Glutamatergic neuron (in vitro differentiated cells): ENCODE measurements around the gene TECRL. TPM values are rescaled to one million over a fixed set of nuclear protein-coding genes. Genes with fewer than 3 reads are reported as not detected.

Source experiments
- DNase-seq: peaks from one replicate; pipeline ENCODE4 v3.0.0; 2022
- H3K27ac Mint-ChIP-seq: one replicate; pipeline ENCODE4 v1.8.0; 2020; ENCODE audit warnings: mild to moderate bottlenecking, mixed read lengths, inconsistent platforms; ENCODE audit not compliant: unreplicated experiment
- H3K27me3 Mint-ChIP-seq: one replicate; pipeline ENCODE4 v1.8.0; 2020; ENCODE audit warnings: mild to moderate bottlenecking, moderate library complexity, mixed read lengths, inconsistent platforms; ENCODE audit not compliant: unreplicated experiment
- H3K36me3 Mint-ChIP-seq: one replicate; pipeline ENCODE4 v1.8.0; 2020; ENCODE audit warnings: mild to moderate bottlenecking, mixed read lengths, inconsistent platforms; ENCODE audit not compliant: unreplicated experiment
- H3K4me1 Mint-ChIP-seq: one replicate; pipeline ENCODE4 v1.8.0; 2020; ENCODE audit warnings: mild to moderate bottlenecking, low read depth, mixed read lengths, inconsistent platforms; ENCODE audit not compliant: unreplicated experiment
- H3K4me3 Mint-ChIP-seq: one replicate; pipeline ENCODE4 v1.8.0; 2020; ENCODE audit warnings: mild to moderate bottlenecking, mixed read lengths, inconsistent platforms; ENCODE audit not compliant: unreplicated experiment
- H3K9me3 Mint-ChIP-seq: one replicate; pipeline ENCODE4 v1.8.0; 2020; ENCODE audit warnings: mild to moderate bottlenecking, moderate library complexity, mixed read lengths, inconsistent platforms; ENCODE audit not compliant: unreplicated experiment
- total RNA-seq: library from RNA; stranded (reverse); fragmentation: NEBNext Ultra II Directional; extraction: Animal tissue kit (Norgen Biotek cat#: 25700); gene quantifications from one replicate; pipeline ENCODE4 v1.2.1, GENCODE V29; 2021; ENCODE audit not compliant: unreplicated experiment
- TF ChIP-seq, protein P1 (sequence below): fragments of 200-600 bp; sonication (generic); IDR thresholded peaks from one replicate; pipeline ENCODE4 v1.5.0; 2021; ENCODE audit not compliant: partially characterized antibody, unreplicated experiment

TECRL gene
- total RNA-seq, 1 donor from 2014 or later = not detected

DNA sequence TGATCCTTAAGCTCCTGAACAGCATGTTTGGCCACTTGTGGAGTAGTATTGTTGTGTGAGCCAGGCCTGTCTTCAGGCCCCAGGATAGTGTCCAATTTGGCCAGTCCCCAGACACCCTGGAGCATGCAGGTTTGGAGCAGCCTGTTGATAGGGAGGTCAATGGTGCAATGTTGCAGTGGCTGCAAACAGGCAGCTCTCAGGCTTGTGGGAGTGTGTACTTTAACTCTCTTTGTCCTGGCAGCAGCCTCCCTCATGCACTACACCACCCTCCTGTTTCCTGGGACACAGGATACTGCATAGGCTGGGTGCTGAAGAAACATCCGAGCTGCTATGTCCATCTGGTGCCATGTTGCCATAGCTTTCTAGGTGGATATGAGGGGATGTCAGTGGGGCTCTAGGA lies 24.0 kb downstream of the TECRL start:
- H3K9me3 Mint-ChIP-seq = no peaks in the 10 kb centered on the region
- H3K36me3 Mint-ChIP-seq = no peaks in the 10 kb centered on the region
- TF ChIP-seq, protein P1, sequence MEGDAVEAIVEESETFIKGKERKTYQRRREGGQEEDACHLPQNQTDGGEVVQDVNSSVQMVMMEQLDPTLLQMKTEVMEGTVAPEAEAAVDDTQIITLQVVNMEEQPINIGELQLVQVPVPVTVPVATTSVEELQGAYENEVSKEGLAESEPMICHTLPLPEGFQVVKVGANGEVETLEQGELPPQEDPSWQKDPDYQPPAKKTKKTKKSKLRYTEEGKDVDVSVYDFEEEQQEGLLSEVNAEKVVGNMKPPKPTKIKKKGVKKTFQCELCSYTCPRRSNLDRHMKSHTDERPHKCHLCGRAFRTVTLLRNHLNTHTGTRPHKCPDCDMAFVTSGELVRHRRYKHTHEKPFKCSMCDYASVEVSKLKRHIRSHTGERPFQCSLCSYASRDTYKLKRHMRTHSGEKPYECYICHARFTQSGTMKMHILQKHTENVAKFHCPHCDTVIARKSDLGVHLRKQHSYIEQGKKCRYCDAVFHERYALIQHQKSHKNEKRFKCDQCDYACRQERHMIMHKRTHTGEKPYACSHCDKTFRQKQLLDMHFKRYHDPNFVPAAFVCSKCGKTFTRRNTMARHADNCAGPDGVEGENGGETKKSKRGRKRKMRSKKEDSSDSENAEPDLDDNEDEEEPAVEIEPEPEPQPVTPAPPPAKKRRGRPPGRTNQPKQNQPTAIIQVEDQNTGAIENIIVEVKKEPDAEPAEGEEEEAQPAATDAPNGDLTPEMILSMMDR = no peak
- H3K27ac Mint-ChIP-seq = no peak overlapping the region
- DNase-seq = no peak
- no peaks in the 10 kb centered on the region for H3K4me1 Mint-ChIP-seq
- H3K4me3 Mint-ChIP-seq = no peak overlapping the region
- no peaks in the 10 kb centered on the region for H3K27me3 Mint-ChIP-seq

DNA sequence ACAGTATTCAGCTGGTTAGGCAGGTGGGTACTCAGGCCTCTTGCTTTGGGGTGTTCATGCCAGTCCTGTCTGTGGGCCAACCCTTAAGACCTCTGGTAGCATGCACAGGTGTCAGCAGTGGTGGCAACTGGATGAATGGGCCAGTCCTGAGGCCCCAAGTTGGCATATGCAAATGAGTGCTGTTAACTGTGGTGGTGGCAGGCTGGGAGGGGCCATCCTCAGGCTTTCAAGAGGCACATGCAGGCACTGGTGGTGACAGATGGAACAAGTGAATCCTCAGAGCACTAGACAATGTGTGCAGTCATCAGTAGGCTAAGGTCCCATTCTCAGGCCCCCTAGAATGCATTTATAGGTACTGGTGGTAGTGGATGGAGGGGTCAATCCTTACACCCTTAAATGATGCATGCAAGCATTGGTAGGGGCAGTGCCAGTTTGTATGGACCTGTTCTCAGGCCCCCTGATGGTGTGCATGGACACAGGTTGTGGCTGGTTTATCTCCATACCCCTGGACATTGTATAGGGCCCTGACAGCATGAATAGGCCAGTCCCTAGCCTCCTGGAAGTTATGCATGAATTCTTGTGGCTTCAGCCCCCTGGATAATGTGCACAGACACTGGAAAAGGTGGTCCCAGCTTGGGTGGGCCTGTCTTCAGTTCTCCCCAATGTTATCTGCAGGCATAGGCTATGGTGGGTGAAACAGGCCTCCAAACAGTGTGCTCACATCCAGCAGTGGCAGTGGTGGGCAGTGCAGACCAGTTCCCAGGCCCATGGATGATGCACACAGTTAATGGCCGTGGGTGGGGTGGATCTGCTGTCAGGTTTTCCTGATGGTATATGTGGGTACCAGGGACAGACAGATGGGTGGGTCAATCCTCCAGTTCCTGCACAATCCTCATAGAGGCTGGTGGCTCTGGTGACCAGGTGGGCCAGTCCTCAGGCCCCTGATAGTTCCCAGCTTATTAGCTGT lies 24.7 kb downstream of the TECRL start:
- no peak overlapping the region for H3K27ac Mint-ChIP-seq

DNA sequence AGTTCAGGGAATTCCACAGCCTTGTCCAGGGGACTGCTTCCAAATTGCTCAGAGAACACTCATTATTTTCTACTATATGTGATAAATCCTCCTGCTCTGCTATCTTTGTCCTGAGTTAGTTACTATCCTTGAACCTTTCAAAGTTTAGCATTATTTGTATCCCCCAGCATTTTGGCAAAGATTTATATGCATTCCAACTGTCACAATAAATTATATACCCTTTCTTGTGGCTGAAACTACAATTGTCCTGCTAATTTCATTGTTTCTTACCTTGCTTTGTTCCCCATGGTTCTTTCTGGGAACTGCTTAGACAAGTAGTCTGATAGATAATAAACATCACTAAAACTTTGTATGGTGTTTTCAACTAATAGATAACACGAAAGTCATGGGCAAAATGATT lies 40.5 kb downstream of the TECRL start:
- Mint-ChIP-seq H3K27ac (no peak overlapping the region), H3K36me3 (no peaks in the 10 kb centered on the region), H3K4me1 (no peaks in the 10 kb centered on the region), H3K27me3 (no peaks in the 10 kb centered on the region), H3K9me3 (no peaks in the 10 kb centered on the region), H3K4me3 (no peak overlapping the region)
- no peak for DNase-seq
- TF ChIP-seq, protein P1 = no peak

More for the DNA sequence above, 24.7 kb downstream of the TECRL start:
- H3K9me3 Mint-ChIP-seq = no peaks in the 10 kb centered on the region
- no peaks in the 10 kb centered on the region for H3K27me3 Mint-ChIP-seq
- TF ChIP-seq, protein P1 = no peak
- H3K36me3 Mint-ChIP-seq = no peaks in the 10 kb centered on the region
- DNase-seq = no peak
- no peaks in the 10 kb centered on the region for H3K4me1 Mint-ChIP-seq
- H3K4me3 Mint-ChIP-seq = no peak overlapping the region

DNA sequence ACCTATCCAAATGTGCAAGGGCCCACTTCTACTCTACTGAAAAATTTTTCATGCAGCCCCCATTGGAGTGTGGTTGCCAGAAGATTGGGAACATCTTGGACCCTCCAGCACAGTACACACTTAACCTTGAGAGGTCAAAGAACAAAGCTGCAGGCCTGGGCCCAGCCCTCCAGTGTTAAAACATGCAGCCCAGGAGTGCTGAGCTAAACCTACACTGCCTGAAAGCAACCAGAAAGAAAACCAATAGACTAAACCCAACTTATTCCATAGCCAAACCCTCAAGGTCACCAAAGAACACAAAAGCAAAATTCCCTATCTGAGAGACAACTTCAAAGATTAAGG lies 47.9 kb downstream of the TECRL start:
- no peak for DNase-seq
- no peaks in the 10 kb centered on the region for H3K27me3 Mint-ChIP-seq
- H3K9me3 Mint-ChIP-seq = no peaks in the 10 kb centered on the region
- no peaks in the 10 kb centered on the region for H3K36me3 Mint-ChIP-seq
- H3K4me1 Mint-ChIP-seq = no peaks in the 10 kb centered on the region
- H3K27ac Mint-ChIP-seq = no peak overlapping the region
- no peak overlapping the region for H3K4me3 Mint-ChIP-seq
- TF ChIP-seq, protein P1 = no peak
